Endothelial cell of umbilical vein (primary cell): ENCODE measurements around the gene VEPH1. TPM values are rescaled to one million over a fixed set of nuclear protein-coding genes. Genes with fewer than 3 reads are reported as not detected.

ENCODE experiments used
- BruUV-seq: library from RNA; stranded (reverse); fragments of 400-500 nt; replicated peaks from 2 replicates; lab custom pipeline; 2021; lab: Mats Ljungman, UMichigan
- CTCF ChIA-PET: fragments of 300-600, 350-600 bp; sonication (Branson Sonifier 250); formaldehyde crosslinking; loops from one replicate; lab custom pipeline; 2021; ENCODE audit warnings: antibody characterized with exemption, inconsistent platforms; lab: Charles Lee
- POLR2A ChIA-PET: fragments of 300-600, 350-600 bp; sonication (Branson Sonifier 250); formaldehyde crosslinking; loops from one replicate; lab custom pipeline; 2021; ENCODE audit warnings: antibody characterized with exemption, inconsistent platforms; lab: Charles Lee
- DNase-seq: peaks from one replicate; pipeline ENCODE4 v3.0.0-alpha.2; 2011; ENCODE audit warnings: low read depth, low spot score
- FAIRE-seq: peaks from 2 replicates; lab custom pipeline; 2011; peaks lifted over from hg19 to GRCh38; lab: Jason Lieb, UNC
- H2AFZ ChIP-seq: 2 replicates; pipeline ENCODE4 v1.6.0; 2012; ENCODE audit warnings: low read depth, low read length, control low read depth, inconsistent platforms
- H3K27ac ChIP-seq: 2 replicates; pipeline ENCODE4 v1.5.1; 2011; ENCODE audit warnings: low read depth, mild to moderate bottlenecking, control low read depth, low read length, moderate library complexity; ENCODE audit not compliant: insufficient read depth
- H3K27me3 ChIP-seq, 2 experiments: 2 replicates each; pipeline versions ENCODE4 v1.6.0 to v1.6.1; 2011; ENCODE audit warnings: low read length in 2 of 2, mixed read lengths in 1 of 2; ENCODE audit not compliant: control insufficient read depth in 2 of 2, insufficient read depth in 2 of 2
- H3K36me3 ChIP-seq, 2 experiments: 2 replicates in 1 of 2; 3 replicates in 1 of 2; pipeline ENCODE4 v1.5.1; 2011; ENCODE audit warnings: low read length in 2 of 2, mild to moderate bottlenecking in 1 of 2, moderate library complexity in 1 of 2; ENCODE audit not compliant: control insufficient read depth in 2 of 2, insufficient read depth in 2 of 2; ENCODE audit errors: extremely low read depth in 1 of 2
- H3K4me1 ChIP-seq: 3 replicates; pipeline ENCODE4 v1.5.1; 2011; ENCODE audit warnings: mild to moderate bottlenecking, low read length; ENCODE audit not compliant: control insufficient read depth, insufficient read depth; ENCODE audit errors: extremely low read depth
- H3K4me2 ChIP-seq: 2 replicates; pipeline ENCODE4 v1.6.1; 2011; ENCODE audit warnings: low read length, control low read depth, mixed read lengths; ENCODE audit not compliant: insufficient read depth
- H3K4me3 ChIP-seq, 3 experiments: fragments of 200-600 bp in 1 of 3; sonication (generic), shearing (Covaris generic) in 1 of 3; replicated peaks in 1 of 3; 2 replicates each; pipeline ENCODE4 v1.5.1; 2011 to 2016; ENCODE audit warnings: control low read depth in 3 of 3, low read length in 3 of 3, mild to moderate bottlenecking in 2 of 3, inconsistent platforms in 1 of 3, low read depth in 1 of 3, moderate library complexity in 1 of 3; ENCODE audit not compliant: insufficient read depth in 1 of 3
- H3K79me2 ChIP-seq: 2 replicates; pipeline ENCODE4 v1.6.0; 2012; ENCODE audit warnings: low read length, inconsistent platforms; ENCODE audit not compliant: control insufficient read depth, insufficient read depth
- H3K9ac ChIP-seq: replicated peaks from 2 replicates; pipeline ENCODE3; 2011; ENCODE audit warnings: low read length, control low read depth; ENCODE audit not compliant: insufficient read depth; ENCODE audit errors: extremely low read depth
- H3K9me1 ChIP-seq: replicated peaks from 3 replicates; pipeline ENCODE4 v1.6.0; 2011; ENCODE audit warnings: mild to moderate bottlenecking, low read length; ENCODE audit not compliant: control insufficient read depth, insufficient read depth; ENCODE audit errors: extremely low read depth
- H3K9me3 ChIP-seq: replicated peaks from 2 replicates; pipeline ENCODE4 v1.5.1; 2012; ENCODE audit warnings: low read length, inconsistent platforms; ENCODE audit not compliant: control insufficient read depth, insufficient read depth
- H4K20me1 ChIP-seq: replicated peaks from 2 replicates; pipeline ENCODE3; 2011; ENCODE audit warnings: mild to moderate bottlenecking, low read length; ENCODE audit not compliant: control insufficient read depth, insufficient read depth; ENCODE audit errors: extremely low read depth
- EZH2 ChIP-seq: IDR thresholded peaks from 2 replicates; pipeline ENCODE4 v1.6.1; 2012; ENCODE audit warnings: borderline replicate concordance, low read depth, mild to moderate bottlenecking, moderate library complexity, low read length, inconsistent platforms; ENCODE audit not compliant: severe bottlenecking
- FOS ChIP-seq: IDR thresholded peaks from 2 replicates; pipeline ENCODE4 v1.6.1; 2011; ENCODE audit warnings: mild to moderate bottlenecking, low read length, moderate library complexity, borderline replicate concordance; ENCODE audit not compliant: insufficient read depth
- GATA2 ChIP-seq: IDR thresholded peaks from 2 replicates; pipeline ENCODE4 v1.7.0; 2011; ENCODE audit warnings: low read depth, mild to moderate bottlenecking, moderate library complexity, mixed read lengths, low read length; ENCODE audit not compliant: insufficient read length, insufficient read depth
- JUN ChIP-seq: IDR thresholded peaks from 2 replicates; pipeline ENCODE4 v1.6.1; 2011; ENCODE audit warnings: borderline replicate concordance, low read depth; ENCODE audit not compliant: insufficient read length, insufficient read depth
- MYC ChIP-seq: IDR thresholded peaks from one replicate; pipeline ENCODE4 v1.6.1; 2011; ENCODE audit warnings: mild to moderate bottlenecking, low read depth, low read length
- POLR2A ChIP-seq: IDR thresholded peaks from 2 replicates; pipeline ENCODE4 v1.6.1; 2012; ENCODE audit warnings: low read depth, mild to moderate bottlenecking, control low read depth, low read length
- POLR2AphosphoS5 ChIP-seq: IDR thresholded peaks from 2 replicates; pipeline ENCODE4 v1.6.1; 2012; ENCODE audit warnings: low read depth, mild to moderate bottlenecking, control low read depth, low read length, moderate library complexity; ENCODE audit not compliant: insufficient read depth
- dilution Hi-C: fragments of 300-500 bp; cut with MboI; formaldehyde crosslinking; loops from one replicate; pipeline ENCODE4 v1.15.0; 2019; ENCODE audit warnings: low sequenced_read_pairs; ENCODE audit not compliant: extremely low pct_ligation_motif_present
- intact Hi-C: fragments of 100-400 bp; cut with micrococcal nuclease; formaldehyde crosslinking; loops from one replicate; pipeline ENCODE4 v1.10.0; 2022
- polyA plus RNA-seq, 4 experiments: library from polyadenylated mRNA; depleted of rRNA in 3 of 4; stranded (reverse) in 3 of 4; unstranded in 1 of 4; fragments of >200 nt; gene quantifications; 2 replicates each; pipeline versions ENCODE4 v1.2.1 to v1.2.3, GENCODE V29; 2011 to 2012; ENCODE audit warnings: missing spikeins in 1 of 4
- total RNA-seq: library from RNA; stranded (reverse); gene quantifications from 2 replicates; pipeline ENCODE4 v1.2.3, GENCODE V29; 2021
- TF ChIP-seq, protein P1 (sequence below), 2 donors: IDR thresholded peaks; 1 replicate in 1 of 2; 2 replicates in 1 of 2; pipeline ENCODE4 v1.5.1; 2011; ENCODE audit warnings: low read length in 2 of 2, mild to moderate bottlenecking in 2 of 2, moderate library complexity in 2 of 2, control low read depth in 1 of 2, inconsistent platforms in 1 of 2, low read depth in 1 of 2; ENCODE audit not compliant: insufficient read depth in 1 of 2; ENCODE audit errors: extremely low read depth in 1 of 2
- TF ChIP-seq, protein P2 (sequence below): IDR thresholded peaks from 2 replicates; pipeline ENCODE4 v1.6.1; 2011; ENCODE audit not compliant: insufficient read depth, insufficient read length

Gene VEPH1
- total and polyA plus RNA-seq, 2 donors (not counting 3 experiments of a cell fraction or from before 2014, with no cell fraction given) = 42.9 to 136 TPM

DNA sequence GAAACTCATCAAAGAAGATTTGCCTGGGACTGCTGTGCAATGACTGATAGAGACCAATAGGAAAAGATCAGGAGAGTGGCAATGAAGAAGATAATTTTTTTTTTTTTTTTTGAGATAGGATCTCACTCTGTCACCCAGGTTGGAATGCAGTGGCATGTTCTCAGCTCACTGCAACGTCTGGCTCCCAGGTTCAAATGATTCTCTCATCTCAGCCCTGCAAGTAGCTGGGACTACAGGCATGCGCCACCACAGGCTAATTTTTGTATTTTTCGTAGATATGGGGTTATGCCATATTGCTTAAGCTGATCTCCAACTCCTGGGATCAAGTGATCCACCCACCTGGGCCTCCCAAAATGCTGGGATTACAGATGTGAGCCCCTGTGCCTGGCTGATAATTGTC, 226.4 kb downstream of the VEPH1 start:
- no peaks in the 10 kb centered on the region for H4K20me1 ChIP-seq
- no peaks in the 10 kb centered on the region for H3K9me1 ChIP-seq
- H3K27me3 ChIP-seq = no peaks in the 10 kb centered on the region
- H3K79me2 ChIP-seq = no peaks in the 10 kb centered on the region
- H3K27ac ChIP-seq = no peak overlapping the region
- intact Hi-C loops (no loop called here), dilution Hi-C loops (no loop called here)
- no peak overlapping the region for H2AFZ ChIP-seq
- FAIRE-seq (no peak), DNase-seq (no peak)
- ChIA-PET CTCF (no interaction called here), POLR2A (no interaction called here)
- peaks cover 15% of the 10 kb centered on the region for H3K4me1 ChIP-seq
- no peaks in the 10 kb centered on the region for H3K9me3 ChIP-seq
- TF ChIP-seq GATA2 (no peak), FOS (no peak), JUN (no peak), MYC (no peak), POLR2A (no peak), POLR2AphosphoS5 (no peak), EZH2 (no peak)
- peaks cover 0 to 4% of the 10 kb centered on the region in 2 experiments for H3K36me3 ChIP-seq
- H3K4me2 ChIP-seq = no peak overlapping the region
- no TSS peak for BruUV-seq
- H3K4me3 ChIP-seq = no peak overlapping the region
- no peak overlapping the region for H3K9ac ChIP-seq

DNA sequence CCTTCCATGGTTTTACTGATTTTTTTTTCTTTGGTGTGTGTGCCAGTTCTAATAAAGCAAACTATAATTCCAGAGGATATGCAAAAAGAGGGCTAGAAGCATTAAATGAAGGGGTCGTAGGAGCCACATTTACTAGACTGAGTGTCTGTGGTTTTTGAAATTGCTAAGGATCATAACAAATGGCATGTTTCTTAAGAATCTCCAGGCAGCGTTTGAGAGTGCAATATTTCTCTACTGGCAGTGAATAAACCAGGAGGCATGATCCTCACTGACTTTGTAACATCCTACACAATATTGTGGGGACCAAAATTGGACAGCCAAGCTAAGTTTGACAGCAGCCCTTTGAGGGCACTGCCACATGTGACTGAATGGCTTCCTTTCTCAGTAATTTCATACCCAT, 227.4 kb downstream of the VEPH1 start:
- Histone ChIP-seq H2AFZ (no peak overlapping the region), H3K4me1 (peaks cover 6% of the 10 kb centered on the region), H3K9ac (no peak overlapping the region), H3K9me3 (no peaks in the 10 kb centered on the region), H3K4me2 (no peak overlapping the region), H3K9me1 (no peaks in the 10 kb centered on the region), H3K4me3 (no peak overlapping the region), H3K27me3 (no peaks in the 10 kb centered on the region), H3K79me2 (no peaks in the 10 kb centered on the region), H3K27ac (no peak overlapping the region), H3K36me3 (peaks cover 0 to 4% of the 10 kb centered on the region in 2 experiments), H4K20me1 (no peaks in the 10 kb centered on the region)
- POLR2A ChIA-PET = no interaction called here
- no TSS peak for BruUV-seq
- FAIRE-seq = no peak
- no peak for DNase-seq
- CTCF ChIA-PET = no interaction called here
- TF ChIP-seq GATA2 (no peak), POLR2A (no peak), MYC (no peak), EZH2 (no peak), JUN (no peak), POLR2AphosphoS5 (no peak), FOS (no peak)
- TF ChIP-seq, protein P1, sequence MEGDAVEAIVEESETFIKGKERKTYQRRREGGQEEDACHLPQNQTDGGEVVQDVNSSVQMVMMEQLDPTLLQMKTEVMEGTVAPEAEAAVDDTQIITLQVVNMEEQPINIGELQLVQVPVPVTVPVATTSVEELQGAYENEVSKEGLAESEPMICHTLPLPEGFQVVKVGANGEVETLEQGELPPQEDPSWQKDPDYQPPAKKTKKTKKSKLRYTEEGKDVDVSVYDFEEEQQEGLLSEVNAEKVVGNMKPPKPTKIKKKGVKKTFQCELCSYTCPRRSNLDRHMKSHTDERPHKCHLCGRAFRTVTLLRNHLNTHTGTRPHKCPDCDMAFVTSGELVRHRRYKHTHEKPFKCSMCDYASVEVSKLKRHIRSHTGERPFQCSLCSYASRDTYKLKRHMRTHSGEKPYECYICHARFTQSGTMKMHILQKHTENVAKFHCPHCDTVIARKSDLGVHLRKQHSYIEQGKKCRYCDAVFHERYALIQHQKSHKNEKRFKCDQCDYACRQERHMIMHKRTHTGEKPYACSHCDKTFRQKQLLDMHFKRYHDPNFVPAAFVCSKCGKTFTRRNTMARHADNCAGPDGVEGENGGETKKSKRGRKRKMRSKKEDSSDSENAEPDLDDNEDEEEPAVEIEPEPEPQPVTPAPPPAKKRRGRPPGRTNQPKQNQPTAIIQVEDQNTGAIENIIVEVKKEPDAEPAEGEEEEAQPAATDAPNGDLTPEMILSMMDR (IDR thresholded peaks at IDR 0.05; ENCODE audit: extremely low read depth in 1 of 2, insufficient read depth in 1 of 2, low read depth in 1 of 2, low read length in 2 of 2) = no peak
- TF ChIP-seq, protein P2, sequence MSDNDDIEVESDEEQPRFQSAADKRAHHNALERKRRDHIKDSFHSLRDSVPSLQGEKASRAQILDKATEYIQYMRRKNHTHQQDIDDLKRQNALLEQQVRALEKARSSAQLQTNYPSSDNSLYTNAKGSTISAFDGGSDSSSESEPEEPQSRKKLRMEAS = no peak
- intact Hi-C loops = no loop called here
- dilution Hi-C loops = no loop called here
